SK-N-SH treated with all-trans-retinoic acid at 6 μM for 48 hours (cell line): ENCODE data around the gene EPB41L1.

Experiments
- ATAC-seq: fragments of 200-7000 bp; cut with Tn5 transposase; 3 replicates; pipeline ENCODE4 v1.9.1; 2020; ENCODE audit warnings: mild to moderate bottlenecking, moderate library complexity
- ARNTL ChIP-seq: fragments of 450-650 bp; formaldehyde crosslinking; IDR thresholded peaks from 2 replicates; pipeline ENCODE4 v1.5.0; 2020; ENCODE audit warnings: low read depth, mild to moderate bottlenecking, moderate library complexity, borderline replicate concordance
- BACH2 ChIP-seq: fragments of 250-450 bp; sonication (Bioruptor Pico); IDR thresholded peaks from 2 replicates; pipeline ENCODE4 v1.9.0; 2021; ENCODE audit warnings: mild to moderate bottlenecking, borderline replicate concordance
- CREB5 ChIP-seq: fragments of 250-450 bp; sonication (Bioruptor Pico); IDR thresholded peaks from 2 replicates; pipeline ENCODE4 v1.5.1; 2020; ENCODE audit warnings: low read depth, mild to moderate bottlenecking, moderate library complexity
- CSDC2 ChIP-seq: fragments of 250-450 bp; sonication (Bioruptor Pico); IDR thresholded peaks from 2 replicates; pipeline ENCODE4 v1.5.0; 2020; ENCODE audit warnings: mild to moderate bottlenecking, moderate library complexity
- CSRNP3 ChIP-seq: fragments of 250-450 bp; sonication (Bioruptor Pico); IDR thresholded peaks from 2 replicates; pipeline ENCODE4 v1.5.1; 2021; ENCODE audit warnings: mild to moderate bottlenecking, moderate library complexity
- ESRRG ChIP-seq: fragments of 250-450 bp; sonication (Bioruptor Pico); IDR thresholded peaks from 2 replicates; pipeline ENCODE4 v1.6.1; 2021; ENCODE audit warnings: mild to moderate bottlenecking
- GLIS3 ChIP-seq: fragments of 250-450 bp; sonication (Bioruptor Pico); IDR thresholded peaks from 2 replicates; pipeline ENCODE4 v1.5.0; 2020; ENCODE audit warnings: mild to moderate bottlenecking, moderate library complexity
- ISL1 ChIP-seq: fragments of 250-450 bp; sonication (Bioruptor Pico); IDR thresholded peaks from 2 replicates; pipeline ENCODE4 v2.1.2; 2022; ENCODE audit warnings: mild to moderate bottlenecking, moderate library complexity
- OSR1 ChIP-seq: fragments of 250-450 bp; sonication (Bioruptor Pico); IDR thresholded peaks from 2 replicates; pipeline ENCODE4 v1.8.0; 2022; ENCODE audit warnings: moderate library complexity, mild to moderate bottlenecking, inconsistent platforms
- PATZ1 ChIP-seq: fragments of 250-450 bp; sonication (Bioruptor Pico); IDR thresholded peaks from 2 replicates; pipeline ENCODE4 v1.8.0; 2020; ENCODE audit warnings: mild to moderate bottlenecking, moderate library complexity, borderline replicate concordance
- POU6F1 ChIP-seq: fragments of 250-450 bp; sonication (Bioruptor Pico); IDR thresholded peaks from 2 replicates; pipeline ENCODE4 v1.8.0; 2021; ENCODE audit warnings: low read depth, mild to moderate bottlenecking, moderate library complexity, borderline replicate concordance
- PPARA ChIP-seq: fragments of 250-450 bp; sonication (Bioruptor Pico); IDR thresholded peaks from 2 replicates; pipeline ENCODE4 v1.5.0; 2020; ENCODE audit warnings: mild to moderate bottlenecking, borderline replicate concordance
- RARB ChIP-seq: fragments of 250-450 bp; sonication (Bioruptor Pico); IDR thresholded peaks from 2 replicates; pipeline ENCODE4 v1.8.0; 2021; ENCODE audit warnings: mild to moderate bottlenecking, moderate library complexity
- SNAI2 ChIP-seq: fragments of 250-450 bp; sonication (Bioruptor Pico); IDR thresholded peaks from 2 replicates; pipeline ENCODE4 v1.5.0; 2020; ENCODE audit warnings: mild to moderate bottlenecking, moderate library complexity
- TCF4 ChIP-seq: fragments of 250-450 bp; sonication (Bioruptor Pico); IDR thresholded peaks from 2 replicates; pipeline ENCODE4 v1.8.0; 2021; ENCODE audit warnings: mild to moderate bottlenecking, moderate library complexity, borderline replicate concordance
- TOX ChIP-seq: fragments of 250-450 bp; sonication (Bioruptor Pico); IDR thresholded peaks from 2 replicates; pipeline ENCODE4 v1.8.0; 2021; ENCODE audit warnings: mild to moderate bottlenecking, moderate library complexity, borderline replicate concordance
- TSHZ2 ChIP-seq: fragments of 250-450 bp; sonication (Bioruptor Pico); IDR thresholded peaks from 2 replicates; pipeline ENCODE4 v1.5.0; 2020; ENCODE audit warnings: mild to moderate bottlenecking, moderate library complexity
- ZC3H10 ChIP-seq: fragments of 250-450 bp; sonication (Bioruptor Pico); IDR thresholded peaks from 2 replicates; pipeline ENCODE4 v1.5.1; 2021; ENCODE audit warnings: mild to moderate bottlenecking, moderate library complexity
- ZFP3 ChIP-seq: fragments of 250-450 bp; sonication (Bioruptor Pico); IDR thresholded peaks from 2 replicates; pipeline ENCODE4 v1.5.0; 2020; ENCODE audit warnings: mild to moderate bottlenecking, moderate library complexity
- ZFP30 ChIP-seq: fragments of 450-650 bp; formaldehyde crosslinking; IDR thresholded peaks from 2 replicates; pipeline ENCODE4 v1.5.0; 2022; ENCODE audit warnings: mild to moderate bottlenecking, moderate library complexity
- ZNF565 ChIP-seq: fragments of 450-650 bp; formaldehyde crosslinking; conservative IDR thresholded peaks from 2 replicates; pipeline ENCODE4 v1.5.0; 2020; ENCODE audit warnings: low read depth, mild to moderate bottlenecking, moderate library complexity
- ZNF70 ChIP-seq: fragments of 450-650 bp; formaldehyde crosslinking; IDR thresholded peaks from 2 replicates; pipeline ENCODE4 v1.5.0; 2020; ENCODE audit warnings: mild to moderate bottlenecking, moderate library complexity

The EPB41L1 gene

GRCh38 chr20:36235892-36236785 is 81.6 kb downstream of the EPB41L1 start, which contains the start of gene AAR2:
TSS of gene AAR2 (plus strand) at chr20:36236478. CDS start at chr20:36239869, 3,391 bp downstream.
- TF ChIP-seq SNAI2 (CRISPR knock-in tag), result no peak
- 0 out of 2 replicates have a peak, but pooled peaks have one; percentile 37 for TF ChIP-seq ZFP3 (CRISPR knock-in tag)
- no peak for TF ChIP-seq ISL1 (CRISPR knock-in tag)
- TF ChIP-seq ZNF565 (CRISPR knock-in tag), result no peak
- no peak for TF ChIP-seq CSDC2
- TF ChIP-seq GLIS3 (CRISPR knock-in tag), result 0 out of 2 replicates have a peak, but pooled peaks have one; percentile 28
- no peak for TF ChIP-seq TCF4 (CRISPR knock-in tag)
- 0 out of 2 replicates have a peak, but pooled peaks have one; percentile 35 for TF ChIP-seq TSHZ2
- TF ChIP-seq PPARA (CRISPR knock-in tag), result no peak
- ATAC-seq, result peak; percentile 99

- peak; percentile 14; the same call in 2 of the 3 replicates for ATAC-seq
- TF ChIP-seq BACH2 (CRISPR knock-in tag) (no peak), ISL1 (CRISPR knock-in tag) (no peak), ZNF70 (no peak), CSRNP3 (CRISPR knock-in tag) (no peak), CSDC2 (no peak), ARNTL (CRISPR knock-in tag) (no peak), GLIS3 (CRISPR knock-in tag) (no peak), RARB (no peak), ESRRG (no peak), SNAI2 (CRISPR knock-in tag) (no peak), ZC3H10 (CRISPR knock-in tag) (no peak), TOX (CRISPR knock-in tag) (no peak), CREB5 (CRISPR knock-in tag) (no peak), PPARA (CRISPR knock-in tag) (no peak), PATZ1 (CRISPR knock-in tag) (no peak), ZNF565 (CRISPR knock-in tag) (no peak), TCF4 (CRISPR knock-in tag) (no peak), OSR1 (CRISPR knock-in tag) (no peak), POU6F1 (CRISPR knock-in tag) (no peak), ZFP30 (no peak)
Observed at GRCh38 chr20:36236786-36237121, 82.2 kb downstream of the EPB41L1 start.
